Keratinocyte (primary cell): Measurements from ENCODE around the gene DDX60. TPM values are rescaled to one million over a fixed set of nuclear protein-coding genes. Genes with fewer than 3 reads are reported as not detected.

ENCODE experiments used
- DNase-seq: peaks from one replicate; pipeline ENCODE4 v3.0.0-alpha.2; 2011; ENCODE audit warnings: low read depth, missing footprints, low spot score
- FAIRE-seq: peaks from 2 replicates; lab custom pipeline; 2011; peaks lifted over from hg19 to GRCh38; lab: Jason Lieb, UNC
- H2AFZ ChIP-seq: 2 replicates; pipeline ENCODE4 v1.6.0; 2012; ENCODE audit warnings: low read length, control low read depth, inconsistent platforms; ENCODE audit not compliant: control insufficient read depth
- H3K27ac ChIP-seq: 2 replicates; pipeline ENCODE4 v1.5.1; 2011; ENCODE audit warnings: low read length; ENCODE audit not compliant: control insufficient read depth, insufficient read depth
- H3K27me3 ChIP-seq: 3 replicates; pipeline ENCODE4 v1.6.0; 2011; ENCODE audit warnings: low read length; ENCODE audit not compliant: control insufficient read depth, insufficient read depth; ENCODE audit errors: extremely low read depth
- H3K36me3 ChIP-seq, 2 experiments: 2 replicates in 1 of 2; 3 replicates in 1 of 2; pipeline ENCODE4 v1.5.1; 2011; ENCODE audit warnings: low read length in 2 of 2, mild to moderate bottlenecking in 1 of 2; ENCODE audit not compliant: control insufficient read depth in 2 of 2, insufficient read depth in 2 of 2; ENCODE audit errors: extremely low read depth in 1 of 2
- H3K4me1 ChIP-seq: 3 replicates; pipeline ENCODE4 v1.5.1; 2011; ENCODE audit warnings: low read length; ENCODE audit not compliant: control insufficient read depth, insufficient read depth; ENCODE audit errors: extremely low read depth
- H3K4me2 ChIP-seq: 3 replicates; pipeline ENCODE4 v1.6.0; 2011; ENCODE audit warnings: low read depth, low read length; ENCODE audit not compliant: control insufficient read depth, insufficient read depth; ENCODE audit errors: extremely low read depth
- H3K4me3 ChIP-seq, 3 experiments: fragments of 200-600 bp in 1 of 3; sonication (generic) in 1 of 3; 2 replicates in 2 of 3; 3 replicates in 1 of 3; pipeline ENCODE4 v1.5.1; 2011 to 2016; ENCODE audit warnings: low read length in 3 of 3, mild to moderate bottlenecking in 3 of 3, control low read depth in 2 of 3, inconsistent platforms in 1 of 3, low read depth in 1 of 3, mixed read lengths in 1 of 3, mixed run types in 1 of 3, moderate library complexity in 1 of 3; ENCODE audit not compliant: control insufficient read depth in 2 of 3, insufficient read depth in 2 of 3; ENCODE audit errors: extremely low read depth in 1 of 3
- H3K79me2 ChIP-seq: 2 replicates; pipeline ENCODE4 v1.6.0; 2012; ENCODE audit warnings: low read length; ENCODE audit not compliant: control insufficient read depth, insufficient read depth
- H3K9ac ChIP-seq: 3 replicates; pipeline ENCODE4 v1.6.0; 2011; ENCODE audit warnings: low read length; ENCODE audit not compliant: control insufficient read depth, insufficient read depth; ENCODE audit errors: extremely low read depth
- H3K9me1 ChIP-seq: 3 replicates; pipeline ENCODE4 v1.6.0; 2011; ENCODE audit warnings: low read length; ENCODE audit not compliant: control insufficient read depth, insufficient read depth; ENCODE audit errors: extremely low read depth
- H3K9me3 ChIP-seq: 2 replicates; pipeline ENCODE4 v1.5.1; 2012; ENCODE audit warnings: low read depth, low read length; ENCODE audit not compliant: control insufficient read depth
- H4K20me1 ChIP-seq: 3 replicates; pipeline ENCODE4 v1.6.0; 2011; ENCODE audit warnings: low read length; ENCODE audit not compliant: control insufficient read depth, insufficient read depth; ENCODE audit errors: extremely low read depth
- CTCF ChIP-seq, 3 experiments: IDR thresholded peaks in 1 of 3; conservative IDR thresholded peaks in 1 of 3; optimal IDR thresholded peaks in 1 of 3; 2 replicates in 2 of 3; 3 replicates in 1 of 3; pipeline versions ENCODE3 to v1.5.1; 2011; ENCODE audit warnings: low read length in 3 of 3, mild to moderate bottlenecking in 3 of 3, moderate library complexity in 2 of 3, control low read depth in 1 of 3, inconsistent platforms in 1 of 3; ENCODE audit not compliant: insufficient read depth in 2 of 3; ENCODE audit errors: extremely low read depth in 1 of 3
- EZH2 ChIP-seq: IDR thresholded peaks from one replicate; pipeline ENCODE4 v1.6.1; 2012; ENCODE audit warnings: inconsistent platforms, mild to moderate bottlenecking, low read length, moderate library complexity
- dilution Hi-C: fragments of 300-500 bp; cut with MboI; formaldehyde crosslinking; loops from one replicate; pipeline ENCODE4 v1.7.0; 2020; ENCODE audit warnings: low sequenced_read_pairs; ENCODE audit not compliant: extremely low pct_ligation_motif_present
- polyA plus RNA-seq, 5 experiments: library from polyadenylated mRNA; depleted of rRNA in 3 of 5; stranded (reverse) in 3 of 5; stranded (forward) in 1 of 5; unstranded in 1 of 5; fragments of >200 nt; gene quantifications; 1 replicate in 1 of 5; 2 replicates in 3 of 5; 3 replicates in 1 of 5; pipeline versions ENCODE4 v1.2.1 to v1.2.3, GENCODE V29; 2011 to 2012; ENCODE audit warnings: missing spikeins in 2 of 5, low read depth in 1 of 5, low replicate concordance in 1 of 5

The DDX60 gene
- polyA plus RNA-seq, 1 donor (not counting 4 experiments of a cell fraction or from before 2014, with no cell fraction given), result 44.6 TPM

GRCh38 chr4:168321006-168321405 is 2.5 kb upstream of the DDX60 start:
- no peaks in the 10 kb centered on the region for H3K79me2 ChIP-seq
- no peaks in the 10 kb centered on the region for H3K36me3 ChIP-seq
- FAIRE-seq, result no peak
- no peak overlapping the region for H2AFZ ChIP-seq
- no peak overlapping the region for H3K9ac ChIP-seq
- no peak for TF ChIP-seq CTCF (optimal IDR thresholded peaks at IDR 0.05 in 1 of 3, IDR thresholded peaks at IDR 0.05 in 1 of 3, conservative IDR thresholded peaks at IDR 0.05 in 1 of 3; ENCODE audit: extremely low read depth in 1 of 3, insufficient read depth in 2 of 3, low read length in 3 of 3)
- no peak for TF ChIP-seq EZH2
- DNase-seq, result no peak
- H3K9me3 ChIP-seq, result no peaks in the 10 kb centered on the region
- no peak overlapping the region for H3K4me3 ChIP-seq
- dilution Hi-C loops, result no loop called here
- peaks cover 13% of the 10 kb centered on the region for H3K4me1 ChIP-seq
- no peaks in the 10 kb centered on the region for H4K20me1 ChIP-seq
- no peak overlapping the region for H3K27ac ChIP-seq
- H3K27me3 ChIP-seq, result no peaks in the 10 kb centered on the region
- no peak overlapping the region for H3K4me2 ChIP-seq
- H3K9me1 ChIP-seq, result no peaks in the 10 kb centered on the region

GRCh38 chr4:168319486-168320019 is 1.0 kb upstream of the DDX60 start:
- Histone ChIP-seq H3K9me3 (no peaks in the 10 kb centered on the region), H3K9ac (peak overlapping the region; percentile 94), H4K20me1 (no peaks in the 10 kb centered on the region), H3K79me2 (no peaks in the 10 kb centered on the region), H3K36me3 (no peaks in the 10 kb centered on the region), H2AFZ (peak overlapping the region; percentile 81), H3K9me1 (no peaks in the 10 kb centered on the region), H3K27ac (peak overlapping the region; percentile 90), H3K4me2 (peak overlapping the region; percentile 90), H3K27me3 (no peaks in the 10 kb centered on the region), H3K4me1 (peaks cover 13% of the 10 kb centered on the region), H3K4me3 (peak overlapping the region; percentile 57 to 86 (median 80))
- no peak for DNase-seq
- FAIRE-seq, result peak; percentile 75
- dilution Hi-C loops, result no loop called here
- TF ChIP-seq EZH2, result no peak
- TF ChIP-seq CTCF (optimal IDR thresholded peaks at IDR 0.05 in 1 of 3, IDR thresholded peaks at IDR 0.05 in 1 of 3, conservative IDR thresholded peaks at IDR 0.05 in 1 of 3; ENCODE audit: extremely low read depth in 1 of 3, insufficient read depth in 2 of 3, low read length in 3 of 3), result no peak
